GM18517 (cell line): Measurements from ENCODE around the gene SSX7.
"Not testable (repeated sequence)": the region's sequence is repeated elsewhere in the genome, so short reads cannot be mapped to it uniquely, and the experiment has no call there.

Experiments used
- ATAC-seq: cut with Tn5 transposase; IDR thresholded peaks from one replicate; pipeline ENCODE4 v1.9.1; 2021; ENCODE audit warnings: mild to moderate bottlenecking, moderate library complexity; ENCODE audit not compliant: unreplicated experiment

The SSX7 gene, protein sequence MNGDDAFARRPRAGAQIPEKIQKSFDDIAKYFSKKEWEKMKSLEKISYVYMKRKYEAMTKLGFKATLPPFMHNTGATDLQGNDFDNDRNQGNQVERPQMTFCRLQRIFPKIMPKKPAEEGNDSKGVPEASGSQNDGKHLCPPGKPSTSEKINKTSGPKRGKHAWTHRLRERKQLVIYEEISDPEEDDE

GRCh38 chrX:52654800-52655199, at the start of gene SSX7:
Gene SSX7, minus strand, starts transcription at chrX:52654900. Its CDS starts 1,428 bp downstream, at chrX:52653472.
- ATAC-seq: not testable (repeated sequence)

- not testable (repeated sequence) for ATAC-seq
Measured at GRCh38 chrX:52692034-52692433, 37.3 kb upstream of the SSX7 start.

DNA sequence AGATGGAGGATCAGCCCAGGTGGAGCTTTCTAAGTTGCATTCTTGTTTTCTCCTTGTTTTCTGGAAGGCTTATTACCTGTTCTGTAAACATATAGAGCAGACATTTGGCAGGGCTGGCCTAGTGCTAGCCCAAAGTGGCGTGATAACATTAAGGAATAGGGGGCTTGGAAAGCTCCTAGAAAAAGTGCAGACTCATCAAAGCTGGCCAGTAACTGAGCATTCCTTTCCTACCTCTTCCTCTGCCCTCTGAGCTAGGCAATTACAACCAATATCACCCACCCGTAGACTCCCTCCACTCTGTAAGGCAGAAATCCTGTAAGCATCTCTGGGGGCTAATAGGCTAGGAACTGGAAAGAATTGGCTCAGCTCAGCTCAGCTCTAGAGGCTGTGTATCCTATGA, 7.5 kb upstream of the SSX7 start:
- ATAC-seq: not testable (repeated sequence)

- ATAC-seq: not testable (repeated sequence)
Measured at GRCh38 chrX:52655475-52655874, 775 bp upstream of the SSX7 start.

- not testable (repeated sequence) for ATAC-seq
Measured at GRCh38 chrX:52650676-52651075, 4.0 kb downstream of the SSX7 start.

- ATAC-seq: not testable (repeated sequence)
Measured at GRCh38 chrX:52648956-52649355, 5.7 kb downstream of the SSX7 start.

DNA sequence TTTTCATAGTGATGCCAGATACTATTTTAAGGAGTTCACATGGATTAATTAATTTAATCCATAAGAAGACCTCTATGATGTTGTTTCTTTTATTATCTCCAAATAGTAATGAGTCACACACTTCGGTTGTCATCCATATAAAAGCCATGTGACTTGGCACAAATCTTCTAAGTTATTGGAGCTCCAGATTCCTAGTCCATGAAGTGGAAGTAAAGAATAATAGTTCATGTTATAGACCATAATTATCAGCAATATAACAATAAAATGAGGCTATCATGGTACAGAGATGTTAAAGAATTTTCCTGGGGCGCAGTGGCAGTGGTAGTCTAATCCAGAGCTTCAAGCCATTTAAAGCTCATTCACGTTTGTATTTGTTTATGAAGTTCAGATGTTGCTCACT, 26.2 kb downstream of the SSX7 start:
- not testable (repeated sequence) for ATAC-seq

DNA sequence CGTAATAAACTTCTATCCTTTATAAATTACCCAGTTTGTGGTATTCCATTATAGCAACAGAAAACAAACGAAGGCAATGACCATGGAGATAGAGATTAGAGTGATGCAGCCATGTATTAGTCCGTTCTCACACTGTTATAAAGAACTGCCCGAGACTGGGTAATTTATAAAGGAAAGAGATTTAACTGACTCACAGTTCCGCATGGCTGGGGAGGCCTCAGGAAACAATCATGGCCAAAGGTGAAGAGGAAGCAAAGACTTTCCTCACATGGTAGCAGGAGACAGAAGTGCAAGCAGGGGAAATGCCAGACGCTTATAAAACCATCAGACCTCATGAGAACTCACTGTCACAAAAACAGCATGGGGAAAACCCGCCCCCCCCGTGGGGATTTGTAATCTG, 34.0 kb downstream of the SSX7 start:
- not testable (repeated sequence) for ATAC-seq

- no peak for ATAC-seq
Measured at GRCh38 chrX:52608961-52609360, 45.7 kb downstream of the SSX7 start.

DNA sequence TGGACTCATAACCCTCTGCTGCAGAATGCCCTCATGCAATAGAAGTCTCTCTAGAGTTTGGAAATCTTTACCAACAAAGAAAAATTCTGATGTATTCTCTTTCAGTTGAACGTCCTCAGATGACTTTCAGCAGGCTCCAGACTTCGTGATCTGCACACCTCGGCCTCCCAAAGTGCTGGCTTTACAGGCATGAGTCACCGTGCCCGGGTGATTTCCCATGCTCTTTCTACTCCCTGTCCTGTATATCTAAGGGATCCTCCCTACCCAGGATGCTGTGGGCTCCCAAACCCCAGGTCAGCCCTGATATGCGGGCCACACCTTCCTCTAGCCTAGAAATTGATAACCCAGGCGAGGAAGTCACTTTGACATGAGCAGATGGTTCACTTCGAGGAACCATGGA, 51.5 kb downstream of the SSX7 start:
- not testable (repeated sequence) for ATAC-seq

- no peak for ATAC-seq
Measured at GRCh38 chrX:52598886-52599285, 55.8 kb downstream of the SSX7 start.

GRCh38 chrX:52594658-52595057, 60.0 kb downstream of the SSX7 start:
- ATAC-seq: no peak
